Measurements from ENCODE around the gene PRAC2.

Gene PRAC2

GRCh38 chr17:48733632-48734328 lies 10.8 kb downstream of the PRAC2 start:
- DNase-seq (ENCODE audit: low spot score) (no peak), FAIRE-seq (no peak)

DNA sequence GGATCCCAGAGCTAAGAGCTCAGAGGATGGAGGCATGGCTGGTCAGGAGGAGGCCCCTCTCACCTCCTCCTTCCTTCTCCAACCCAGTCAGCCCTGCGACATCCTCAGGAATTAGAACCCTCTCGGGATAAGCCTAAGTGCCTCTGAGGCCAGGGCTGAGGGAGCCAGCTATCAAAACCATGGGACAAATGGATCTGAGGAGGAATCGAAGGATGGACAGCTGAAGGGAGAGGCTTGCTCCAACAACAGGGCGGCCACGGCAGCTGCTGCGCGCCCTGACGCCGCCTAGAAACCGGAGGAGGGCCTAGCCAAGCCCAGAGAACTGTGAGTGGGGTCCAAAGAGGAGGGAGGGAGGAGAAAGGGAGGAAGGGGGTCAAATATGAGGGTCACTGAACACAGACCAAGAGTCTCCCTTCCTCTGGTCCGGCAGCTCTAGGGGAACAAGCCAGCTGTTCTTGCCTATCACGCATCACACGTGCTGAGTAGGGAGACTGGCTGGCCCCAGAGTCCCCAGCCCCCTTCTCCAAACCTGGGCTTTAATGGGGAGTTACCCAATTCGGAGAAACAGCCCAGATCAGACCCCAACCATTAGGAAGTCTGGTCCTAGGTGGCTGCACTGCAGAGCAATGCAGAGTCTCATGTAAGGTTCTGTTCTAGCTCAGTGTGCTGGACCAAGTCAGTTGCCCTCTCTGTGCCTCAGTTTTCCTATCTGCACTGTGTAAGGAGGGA lies 11.5 kb downstream of the PRAC2 start:
- FAIRE-seq (no peak), DNase-seq (ENCODE audit: low spot score) (no peak)

DNA sequence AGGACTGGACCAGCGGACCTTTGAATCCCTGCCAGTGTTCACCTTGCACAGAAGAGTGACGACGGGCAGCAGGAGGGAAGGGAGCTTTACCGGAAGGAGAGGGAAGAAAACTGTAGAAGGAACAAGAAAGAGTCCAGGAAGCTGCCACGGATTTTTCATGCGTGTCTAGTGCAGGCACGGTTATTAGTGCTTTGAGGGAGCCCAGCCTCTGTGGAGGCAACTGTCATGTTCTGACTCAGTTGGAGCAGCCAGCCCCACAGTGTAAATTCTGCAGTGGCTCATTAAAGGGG lies 12.0 kb downstream of the PRAC2 start:
- DNase-seq (ENCODE audit: low spot score) = no peak
- no peak for FAIRE-seq

- DNase-seq (ENCODE audit: low spot score) = no peak
- FAIRE-seq = no peak
Observed at GRCh38 chr17:48737330-48738043, 14.5 kb downstream of the PRAC2 start.

- FAIRE-seq (no peak), DNase-seq (ENCODE audit: low spot score) (no peak)
Observed at GRCh38 chr17:48738424-48738802, 15.4 kb downstream of the PRAC2 start.

DNA sequence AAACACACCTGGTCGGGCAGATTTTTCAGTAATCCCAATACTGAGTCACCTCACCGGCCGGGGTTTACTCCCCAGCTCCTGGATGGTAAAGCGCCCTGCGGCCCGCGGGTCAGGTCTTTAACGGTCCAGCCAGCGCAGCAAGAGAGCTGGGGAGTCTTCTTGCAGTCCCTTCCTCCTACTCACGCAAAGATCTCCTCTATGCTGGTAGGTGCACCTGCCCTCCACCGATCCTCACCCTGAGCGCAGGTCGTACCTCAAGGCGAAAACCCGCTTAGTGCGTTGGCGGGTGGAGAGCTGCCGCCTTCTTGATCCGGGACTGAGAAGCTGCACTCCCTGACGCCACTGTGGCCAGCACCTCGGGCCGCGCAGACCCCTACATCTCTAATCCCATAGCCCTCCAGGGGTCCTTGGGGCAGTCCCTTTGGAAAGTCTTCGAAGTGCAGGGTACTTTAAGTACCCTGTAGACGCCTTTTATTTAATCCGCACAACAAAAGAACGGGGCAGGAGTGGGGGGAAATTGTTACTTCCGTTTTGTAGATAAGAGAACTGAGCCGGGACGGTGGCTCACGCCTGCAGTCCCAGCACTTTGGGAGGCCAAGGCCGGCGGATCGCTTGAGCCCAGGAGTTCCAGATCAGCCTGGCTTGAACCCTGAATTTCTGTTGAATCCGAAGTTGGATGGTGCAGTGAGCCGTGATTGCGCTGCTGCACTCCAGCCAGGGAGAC lies 16.0 kb downstream of the PRAC2 start:
- FAIRE-seq (no peak), DNase-seq (ENCODE audit: low spot score) (no peak)

DNA sequence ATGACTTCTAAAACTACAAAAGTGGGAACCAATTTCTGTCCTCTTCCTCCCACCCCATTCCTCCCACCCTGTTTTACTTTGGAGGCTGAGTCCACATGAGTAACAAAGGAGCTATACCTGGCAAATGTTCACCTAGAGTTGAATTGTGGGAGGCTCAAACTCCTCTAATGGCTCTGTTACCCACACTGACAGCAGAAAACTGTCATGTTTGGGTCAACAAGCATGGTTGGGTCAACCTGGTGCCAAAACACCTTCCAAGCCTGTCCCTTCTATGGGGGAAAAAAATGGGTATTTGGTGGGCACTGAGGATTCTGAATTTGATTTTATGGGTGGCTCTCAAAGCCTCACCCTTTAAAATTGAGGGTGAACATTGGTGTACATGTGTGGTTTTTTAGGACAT lies 17.6 kb downstream of the PRAC2 start:
- FAIRE-seq (no peak), DNase-seq (ENCODE audit: low spot score) (no peak)

DNA sequence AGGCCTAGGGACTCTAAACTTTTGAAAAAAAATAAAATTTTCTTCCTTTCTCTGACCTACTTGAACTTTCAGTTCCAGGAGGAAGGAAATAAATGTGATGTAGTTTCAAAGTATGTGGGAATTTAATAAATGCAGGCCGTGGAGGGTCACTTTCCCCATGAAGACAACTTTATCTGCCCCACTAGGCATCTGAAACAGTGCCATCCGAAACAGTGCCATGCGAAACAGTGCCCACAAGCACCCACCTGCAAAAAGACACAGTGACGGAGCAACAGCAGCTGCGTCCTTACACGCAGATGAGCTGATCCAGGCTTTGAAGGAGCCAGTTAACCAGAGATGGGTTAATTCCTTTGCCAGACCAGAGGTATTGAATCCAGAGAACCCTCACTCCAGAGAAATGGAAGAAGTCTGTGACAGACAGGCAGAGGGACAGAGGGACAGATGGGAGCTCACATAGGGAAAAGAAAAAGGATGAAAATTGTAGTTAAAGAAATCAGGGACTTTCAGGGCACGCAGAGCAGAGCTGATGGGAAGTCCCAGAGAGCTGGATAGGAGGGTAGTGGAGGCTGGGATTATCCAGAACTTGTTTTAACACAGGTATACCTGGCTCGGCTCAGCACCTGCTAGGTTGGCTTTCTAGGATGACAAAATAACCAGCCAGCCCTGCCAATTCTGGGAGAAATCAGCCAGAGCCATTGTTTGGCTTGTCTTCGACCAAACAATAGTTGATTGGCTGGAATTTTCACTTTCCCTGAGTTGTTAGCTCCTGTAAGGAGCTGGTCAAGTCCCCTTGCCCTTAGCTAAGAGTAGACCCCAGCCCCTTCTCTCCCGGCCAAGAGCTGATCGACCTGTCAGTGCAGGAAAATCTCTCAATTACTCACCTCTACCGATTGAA lies 22.6 kb downstream of the PRAC2 start:
- no peak for DNase-seq (ENCODE audit: low spot score)
- no peak for FAIRE-seq

DNA sequence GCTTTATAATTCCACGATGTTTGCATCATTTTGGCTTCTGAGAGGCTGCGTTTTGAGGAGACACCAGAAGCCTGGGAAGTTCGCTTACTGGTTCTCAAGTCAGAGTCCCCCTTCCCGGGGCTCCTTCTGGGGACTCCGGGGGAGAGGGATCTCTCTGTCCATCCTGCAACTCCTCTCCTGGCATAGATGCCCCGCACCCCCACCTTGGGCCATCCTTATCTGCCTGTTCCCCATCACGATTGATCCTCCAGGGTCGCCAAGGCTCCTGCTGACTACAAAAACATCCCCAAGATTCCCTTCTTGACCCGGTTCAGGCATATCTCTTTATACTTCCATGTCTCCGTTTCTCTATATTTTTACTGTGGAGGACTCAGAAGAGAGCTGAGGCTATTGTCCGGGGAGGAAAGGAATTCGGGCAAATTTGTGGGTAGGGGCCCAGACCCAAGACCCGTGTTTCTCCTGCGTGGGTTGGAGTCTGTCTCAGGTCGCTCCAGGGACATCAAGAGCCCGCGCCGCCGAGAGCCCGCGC lies 24.0 kb downstream of the PRAC2 start:
- FAIRE-seq (no peak), DNase-seq (ENCODE audit: low spot score) (no peak)

DNA sequence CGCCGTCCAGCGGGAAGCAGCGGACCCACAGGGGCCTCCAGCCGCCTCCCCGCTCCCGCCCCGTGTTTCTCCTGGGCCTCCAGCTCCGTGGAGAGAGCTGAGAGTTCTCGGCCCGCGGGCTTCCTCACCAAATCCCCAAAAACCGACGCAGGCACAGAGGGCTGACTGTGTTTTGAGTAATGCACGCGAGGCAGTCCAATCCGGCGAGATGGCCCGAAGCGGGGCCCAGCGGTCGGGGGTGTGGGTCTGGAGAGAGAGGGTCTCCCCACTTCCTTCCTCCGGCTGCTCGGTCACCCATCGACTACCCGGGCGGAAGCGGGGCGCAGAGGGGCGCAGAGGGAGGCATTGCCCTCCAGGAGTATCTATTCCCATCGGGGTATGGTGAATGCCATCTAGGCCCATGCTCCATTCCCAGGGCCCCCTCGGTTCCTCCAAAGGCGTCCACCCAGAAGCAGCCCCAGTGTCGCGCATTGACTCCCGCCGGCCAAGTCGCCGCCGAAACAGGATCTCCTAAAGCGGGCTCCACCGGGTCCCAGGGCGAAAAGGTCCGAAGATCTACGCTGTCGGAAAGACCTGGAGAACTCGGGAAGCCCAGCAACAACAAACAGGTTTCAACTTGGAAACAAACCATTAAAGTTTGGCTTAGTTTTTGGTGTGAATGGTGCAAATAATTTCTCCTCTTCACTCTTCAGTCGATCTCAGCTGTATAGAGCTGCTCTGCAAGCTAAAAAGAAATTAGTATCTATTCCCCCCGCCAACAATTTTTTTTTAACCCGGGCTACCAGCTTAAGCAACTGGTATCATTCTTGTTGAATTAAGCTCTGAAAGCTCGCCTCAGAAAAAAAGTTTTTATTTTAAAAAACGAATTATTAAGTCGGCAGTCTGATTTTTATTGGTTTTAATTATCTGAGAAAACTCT lies 24.7 kb downstream of the PRAC2 start:
- DNase-seq (ENCODE audit: low spot score) (no peak), FAIRE-seq (no peak)

DNA sequence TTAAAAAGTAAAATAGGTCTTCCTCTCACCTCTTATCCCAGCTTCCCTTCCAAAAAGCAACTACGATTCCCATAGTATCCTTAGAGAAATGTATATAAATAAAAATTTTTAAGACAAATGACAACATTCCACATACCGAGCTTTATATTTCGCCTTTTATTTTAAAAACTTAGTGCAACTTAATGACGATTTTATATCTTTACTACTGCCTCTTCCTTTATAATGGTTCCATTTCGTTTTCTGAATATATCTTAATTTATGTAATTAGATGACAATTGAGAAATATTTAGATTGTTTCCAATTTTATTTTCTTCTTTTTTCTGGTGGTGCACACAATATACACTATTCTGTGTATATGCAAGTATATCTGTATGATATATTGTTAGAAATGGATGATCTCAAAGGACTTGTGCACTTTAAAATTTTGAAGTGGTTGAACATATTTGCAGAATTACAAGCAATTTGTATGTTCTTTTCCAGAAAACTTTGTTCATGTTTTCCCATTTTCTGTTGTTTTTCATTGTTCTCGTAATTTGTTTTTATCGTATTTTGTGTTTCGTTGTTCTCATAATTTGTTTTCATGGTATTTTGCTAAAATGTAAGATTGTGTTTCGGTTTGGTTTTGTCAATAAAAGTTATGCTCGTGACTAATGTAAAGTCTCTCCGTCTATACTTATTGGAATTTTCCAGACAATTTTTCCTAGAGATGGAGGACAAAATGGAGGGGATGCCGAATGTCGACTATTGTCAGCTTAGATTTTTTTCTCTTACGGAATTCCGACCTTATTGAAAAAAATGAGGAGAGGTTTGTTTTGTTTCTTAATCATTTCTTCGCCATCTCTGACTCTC lies 26.0 kb downstream of the PRAC2 start:
- FAIRE-seq (no peak), DNase-seq (ENCODE audit: low spot score) (no peak)

DNA sequence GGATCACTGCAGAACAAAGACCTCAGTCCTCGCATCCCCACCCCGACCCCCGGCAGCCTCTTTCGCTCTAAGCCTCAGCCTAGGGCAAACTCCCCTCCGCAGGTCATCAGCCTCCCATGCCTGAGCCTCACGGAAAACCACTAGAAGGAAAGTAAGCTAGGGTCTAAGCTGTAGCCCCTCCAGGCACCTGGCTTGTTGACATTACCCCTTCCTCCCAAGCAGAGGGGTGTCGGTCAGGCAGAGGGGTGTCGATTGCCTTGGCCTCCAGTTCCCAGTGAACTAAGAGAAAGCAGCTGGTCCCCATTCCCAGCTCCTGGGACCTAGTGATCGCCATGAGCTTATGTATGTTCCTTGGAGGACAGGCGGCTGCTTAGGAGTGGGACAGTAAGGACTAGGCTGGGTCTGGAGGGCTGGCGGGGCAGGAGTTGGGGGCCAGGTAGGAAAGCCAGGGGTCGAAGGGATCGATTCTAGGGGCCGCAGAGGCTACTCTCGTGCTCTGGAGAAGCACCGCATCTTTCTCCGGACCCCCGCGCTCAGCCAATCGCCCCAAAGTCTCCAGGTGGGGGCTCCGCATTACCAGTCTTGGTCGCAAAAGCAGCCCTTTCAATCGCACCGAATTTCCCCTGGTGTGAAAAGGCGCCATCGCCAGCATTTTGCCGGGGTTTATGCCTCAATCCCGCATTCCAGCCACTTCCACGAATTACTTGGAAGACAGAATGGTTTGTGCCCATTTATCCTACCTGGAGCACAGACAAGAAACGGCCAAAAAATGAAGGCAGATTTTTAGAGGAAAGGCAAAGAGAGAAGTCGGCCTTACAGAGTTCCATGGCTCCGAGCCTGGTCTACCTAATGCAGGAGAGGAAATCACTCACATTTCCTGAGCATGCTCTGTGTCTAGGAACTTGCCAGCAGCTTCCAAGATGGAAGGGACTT lies 26.9 kb downstream of the PRAC2 start:
- DNase-seq (ENCODE audit: low spot score) (no peak), FAIRE-seq (no peak)

DNA sequence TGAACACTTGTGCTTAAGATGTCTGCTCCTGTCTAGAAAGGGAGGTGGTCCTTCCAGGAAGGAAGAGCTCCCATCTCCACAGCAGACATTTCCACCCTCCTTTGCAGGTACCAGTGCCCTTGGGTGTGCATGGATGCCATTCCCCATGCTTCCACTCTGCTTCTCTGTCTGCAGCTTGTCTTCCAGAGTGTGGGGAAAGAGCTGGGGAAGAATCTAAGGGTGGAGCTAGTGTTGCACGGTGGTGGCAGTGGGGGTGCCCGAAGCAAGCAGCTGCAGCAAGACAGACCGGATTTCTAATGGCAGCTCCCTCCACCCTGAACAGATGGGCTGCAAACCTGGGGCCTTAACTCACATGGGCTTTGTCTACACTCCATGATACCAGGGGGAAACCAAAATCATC lies 28.2 kb downstream of the PRAC2 start:
- FAIRE-seq (no peak), DNase-seq (ENCODE audit: low spot score) (no peak)

DNA sequence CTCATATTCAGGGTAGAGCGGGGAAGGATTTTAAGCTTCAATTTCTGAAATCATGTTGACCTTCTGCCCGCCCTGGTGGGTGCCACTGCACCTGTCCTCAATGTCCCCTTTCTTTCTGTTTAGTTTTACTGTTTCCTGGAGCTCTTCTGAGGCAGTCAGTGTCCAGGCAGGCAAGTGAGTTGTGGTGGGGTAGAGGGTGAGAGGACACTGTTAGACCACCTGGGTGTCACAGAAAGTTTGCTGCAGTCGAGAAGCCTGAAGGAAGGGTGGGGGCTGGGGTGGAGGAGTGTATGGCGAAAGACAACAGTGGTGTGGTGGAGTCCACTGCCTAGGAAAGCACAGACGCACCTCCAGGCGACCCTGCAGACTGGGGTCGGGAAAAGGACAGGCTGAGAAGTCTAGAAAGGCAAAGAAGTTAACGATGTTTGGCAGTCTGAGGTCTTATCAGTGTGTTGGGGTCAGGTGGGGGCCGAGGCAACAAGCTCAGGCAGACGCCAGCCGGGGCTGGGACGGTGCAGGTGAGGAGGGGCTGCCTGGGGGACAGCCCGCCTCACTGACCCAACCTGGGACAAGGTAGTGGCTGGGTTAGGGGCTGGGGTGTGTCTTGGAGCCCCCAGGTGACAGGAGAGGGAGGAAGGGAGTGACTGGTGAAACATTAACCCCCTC lies 28.9 kb downstream of the PRAC2 start:
- no peak for DNase-seq (ENCODE audit: low spot score)
- FAIRE-seq = no peak

GRCh38 chr17:48752399-48753288 lies 29.7 kb downstream of the PRAC2 start:
- DNase-seq (ENCODE audit: low spot score) = no peak
- FAIRE-seq = no peak
